Activated gamma-delta T cell treated with anti-CD3 and anti-CD28 coated beads, Interleukin-2, amount 50 U/mL, for 16 hours (primary cell): ENCODE measurements around the gene ADAM33.

Source experiments
- DNase-seq: peaks from one replicate; pipeline ENCODE4 v3.0.0-alpha.2; 2020; ENCODE audit warnings: low read depth

ADAM33 gene

GRCh38 chr20:3710011-3710466 is 28.2 kb upstream of the ADAM33 start:
- DNase-seq: no peak

- DNase-seq: no peak
Measured at GRCh38 chr20:3707508-3707899, 25.7 kb upstream of the ADAM33 start.

GRCh38 chr20:3706774-3707507 is 25.1 kb upstream of the ADAM33 start:
- DNase-seq: no peak

GRCh38 chr20:3705970-3706739 is 24.3 kb upstream of the ADAM33 start:
- DNase-seq: no peak

GRCh38 chr20:3705491-3705969 is 23.7 kb upstream of the ADAM33 start:
- DNase-seq: no peak

- DNase-seq: no peak
Measured at GRCh38 chr20:3704087-3704486, 22.3 kb upstream of the ADAM33 start.

- DNase-seq: no peak
Measured at GRCh38 chr20:3702611-3703391, 21.0 kb upstream of the ADAM33 start.

- DNase-seq: no peak
Measured at GRCh38 chr20:3701061-3701998, 19.5 kb upstream of the ADAM33 start.

- no peak for DNase-seq
Measured at GRCh38 chr20:3699037-3699436, 17.2 kb upstream of the ADAM33 start.

- no peak for DNase-seq
Measured at GRCh38 chr20:3698591-3699001, 16.8 kb upstream of the ADAM33 start.

- no peak for DNase-seq
Measured at GRCh38 chr20:3697588-3698305, 15.9 kb upstream of the ADAM33 start.

GRCh38 chr20:3696745-3697587 is 15.2 kb upstream of the ADAM33 start:
- DNase-seq: no peak

GRCh38 chr20:3696200-3696599 is 14.4 kb upstream of the ADAM33 start:
- DNase-seq: no peak

GRCh38 chr20:3694864-3695263 is 13.1 kb upstream of the ADAM33 start:
- DNase-seq: no peak

- DNase-seq: no peak
Measured at GRCh38 chr20:3693376-3693775, 11.6 kb upstream of the ADAM33 start.

GRCh38 chr20:3692706-3693294 is 11.0 kb upstream of the ADAM33 start:
- no peak for DNase-seq

GRCh38 chr20:3691897-3692296 is 10.1 kb upstream of the ADAM33 start:
- no peak for DNase-seq

- DNase-seq: no peak
Measured at GRCh38 chr20:3691306-3691705, 9.5 kb upstream of the ADAM33 start.

GRCh38 chr20:3690413-3690812 is 8.6 kb upstream of the ADAM33 start:
- DNase-seq: no peak
